CD4-positive, alpha-beta T cell treated with Interleukin-1 beta for 1 hour (primary cell): ENCODE measurements around the gene LAMP1.
"Not testable (repeated sequence)": the region's sequence is repeated elsewhere in the genome, so short reads cannot be mapped to it uniquely, and the experiment has no call there.

Source experiments
- DNase-seq, 2 donors: peaks; one replicate each; pipeline ENCODE4 v3.0.0-alpha.2; 2020 to 2022

Gene LAMP1, protein sequence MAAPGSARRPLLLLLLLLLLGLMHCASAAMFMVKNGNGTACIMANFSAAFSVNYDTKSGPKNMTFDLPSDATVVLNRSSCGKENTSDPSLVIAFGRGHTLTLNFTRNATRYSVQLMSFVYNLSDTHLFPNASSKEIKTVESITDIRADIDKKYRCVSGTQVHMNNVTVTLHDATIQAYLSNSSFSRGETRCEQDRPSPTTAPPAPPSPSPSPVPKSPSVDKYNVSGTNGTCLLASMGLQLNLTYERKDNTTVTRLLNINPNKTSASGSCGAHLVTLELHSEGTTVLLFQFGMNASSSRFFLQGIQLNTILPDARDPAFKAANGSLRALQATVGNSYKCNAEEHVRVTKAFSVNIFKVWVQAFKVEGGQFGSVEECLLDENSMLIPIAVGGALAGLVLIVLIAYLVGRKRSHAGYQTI

DNA sequence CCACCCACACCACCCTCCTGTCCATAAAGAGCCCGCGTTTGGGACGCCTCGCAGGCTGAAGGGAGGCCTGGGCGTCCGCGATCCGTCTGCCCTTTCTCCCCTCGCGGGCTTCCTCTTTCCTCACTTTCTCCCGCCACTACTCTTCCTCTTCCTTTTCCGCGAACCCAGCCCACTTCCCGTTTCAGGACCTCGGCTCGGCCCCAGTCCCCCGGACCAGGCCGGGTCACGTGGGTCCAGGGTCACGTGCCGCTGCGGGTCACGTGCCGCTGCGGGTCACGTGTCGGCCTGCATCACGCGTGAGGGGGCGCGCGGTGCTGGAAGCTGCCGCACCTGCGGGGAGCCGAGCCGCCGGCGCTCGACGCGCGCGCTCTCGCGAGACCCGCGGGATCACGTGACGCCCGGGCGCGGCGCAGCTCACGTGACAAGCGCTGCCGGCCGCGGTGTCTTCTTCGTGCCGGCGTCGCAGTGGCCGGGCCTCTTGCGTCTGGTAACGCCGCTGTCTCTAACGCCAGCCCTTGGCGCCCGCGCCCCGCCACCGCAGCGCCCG is at the start of gene LAMP1:
Gene LAMP1 (plus strand): TSS at position 417 of the 547 bp plus-strand sequence. CDS start 196 bp downstream, outside the sequence.
- peak; percentile 98 for DNase-seq

GRCh38 chr13:113252516-113253095 is 44.4 kb upstream of the LAMP1 start:
- no peak for DNase-seq

DNA sequence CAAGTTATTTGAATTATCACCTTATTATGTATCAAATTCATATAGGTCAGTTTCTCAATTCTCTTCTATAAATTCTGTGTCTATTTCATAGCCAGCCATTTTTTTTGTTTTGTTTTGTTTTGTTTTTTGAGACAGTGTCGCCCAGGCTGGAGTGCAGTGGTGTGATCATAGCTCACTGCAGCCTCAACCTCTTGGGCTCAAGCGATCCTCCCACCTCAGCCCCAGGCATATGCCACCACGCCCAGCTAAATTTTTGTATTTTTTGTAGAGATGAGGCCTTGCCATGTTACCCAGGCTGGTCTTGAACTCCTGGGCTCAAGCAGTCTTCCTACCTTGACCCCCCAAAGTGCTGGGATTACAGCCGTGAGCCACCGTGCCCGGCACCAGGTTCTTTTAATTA is 39.1 kb upstream of the LAMP1 start:
- not testable (repeated sequence) for DNase-seq

DNA sequence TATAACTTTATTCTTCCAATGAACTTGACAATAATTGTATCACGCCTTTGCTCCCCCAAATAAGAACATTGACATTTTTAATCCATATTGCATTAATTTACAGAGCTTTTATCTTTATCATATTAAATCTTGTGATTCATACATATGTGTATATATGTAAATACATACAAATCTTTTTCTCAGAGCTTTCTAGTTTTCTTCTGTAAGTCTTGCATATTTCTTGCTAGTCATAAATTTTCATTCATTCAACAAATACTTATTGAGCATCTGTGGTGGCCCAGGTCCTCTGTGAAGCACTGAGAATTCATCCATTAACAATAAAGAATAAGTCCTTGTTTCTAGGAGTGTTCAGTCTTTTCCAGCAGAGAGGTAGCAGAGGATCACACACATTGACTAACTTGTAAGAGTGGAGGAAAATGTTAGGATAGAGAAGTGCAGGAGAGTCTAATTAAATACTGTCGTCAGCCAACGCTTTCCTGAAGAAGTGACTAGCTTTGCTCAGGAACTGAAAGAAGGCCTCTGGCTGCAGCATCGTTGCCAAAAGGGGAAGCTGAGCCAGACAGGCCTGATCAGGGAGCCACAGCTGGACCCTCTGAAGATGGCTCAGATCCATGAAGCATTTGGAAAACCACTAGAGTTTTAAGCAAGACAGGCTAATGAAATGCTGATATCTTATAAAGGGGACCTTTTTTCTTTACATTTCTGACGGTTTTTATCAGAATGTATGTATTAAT is 38.6 kb upstream of the LAMP1 start:
- DNase-seq, result no peak

DNA sequence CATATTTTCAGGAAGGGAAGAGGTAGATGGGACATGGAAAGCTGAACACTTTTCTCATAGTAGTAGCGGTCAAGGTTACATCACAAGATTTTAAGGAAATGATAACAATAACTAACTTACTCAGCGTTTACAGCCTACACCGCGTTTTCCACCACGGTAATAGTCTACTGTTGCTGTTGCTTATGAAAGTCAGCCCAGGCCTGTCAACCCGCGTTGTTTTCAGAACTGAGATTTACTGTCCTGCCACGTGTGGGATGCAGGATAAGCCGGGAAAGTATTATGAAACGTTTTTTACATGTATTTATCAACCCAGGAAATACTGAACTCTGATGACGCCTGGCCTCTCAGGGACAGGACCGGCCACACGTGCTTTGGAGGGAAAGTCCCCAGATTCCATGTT is 36.0 kb upstream of the LAMP1 start:
- no peak for DNase-seq

GRCh38 chr13:113263016-113263415 is 34.0 kb upstream of the LAMP1 start:
- not testable (repeated sequence) for DNase-seq

GRCh38 chr13:113267642-113268405 is 29.2 kb upstream of the LAMP1 start:
- DNase-seq, result no peak

DNA sequence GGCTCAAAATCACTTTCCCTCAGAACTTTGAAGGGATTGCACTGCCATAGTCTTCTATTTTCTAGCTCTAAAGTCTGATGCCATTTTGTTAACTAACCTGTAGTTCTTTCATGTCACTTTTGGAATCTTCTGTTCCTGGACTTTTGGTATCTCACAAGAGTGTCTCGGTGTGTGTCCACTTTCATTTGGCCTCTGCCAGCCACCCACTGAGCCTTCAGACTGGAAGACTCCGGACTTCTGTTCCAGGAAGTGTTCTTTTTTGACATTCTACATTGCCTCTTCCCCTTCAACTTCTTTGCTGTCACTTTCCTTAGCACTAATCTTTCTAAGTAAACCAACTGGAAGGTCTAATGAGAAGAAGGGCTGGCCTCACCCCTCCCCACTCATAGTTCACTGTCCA is 25.0 kb upstream of the LAMP1 start:
- DNase-seq, result no peak

DNA sequence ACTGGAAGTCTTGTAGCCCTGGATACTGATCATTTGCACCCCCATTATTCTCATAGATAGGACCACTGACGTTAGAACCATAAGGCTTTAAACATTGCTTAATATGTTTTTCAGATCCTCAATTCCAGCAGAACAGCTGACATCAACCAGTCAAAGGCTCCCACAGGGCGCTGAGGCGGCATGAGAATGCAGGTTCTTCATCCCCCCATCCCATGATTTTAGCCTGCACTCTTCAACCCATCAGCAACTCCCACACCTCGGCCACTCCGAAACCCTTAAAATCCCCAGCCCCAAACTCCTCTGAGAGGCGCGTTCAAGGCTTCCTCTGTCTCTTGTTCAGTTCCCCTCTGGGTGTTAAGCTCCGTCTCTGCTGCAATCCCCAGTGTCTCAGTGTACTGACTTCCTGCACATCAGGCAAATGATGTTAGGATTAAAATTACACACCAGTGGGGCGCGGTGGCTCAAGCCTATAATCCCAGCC is 24.3 kb upstream of the LAMP1 start:
- no peak for DNase-seq

DNA sequence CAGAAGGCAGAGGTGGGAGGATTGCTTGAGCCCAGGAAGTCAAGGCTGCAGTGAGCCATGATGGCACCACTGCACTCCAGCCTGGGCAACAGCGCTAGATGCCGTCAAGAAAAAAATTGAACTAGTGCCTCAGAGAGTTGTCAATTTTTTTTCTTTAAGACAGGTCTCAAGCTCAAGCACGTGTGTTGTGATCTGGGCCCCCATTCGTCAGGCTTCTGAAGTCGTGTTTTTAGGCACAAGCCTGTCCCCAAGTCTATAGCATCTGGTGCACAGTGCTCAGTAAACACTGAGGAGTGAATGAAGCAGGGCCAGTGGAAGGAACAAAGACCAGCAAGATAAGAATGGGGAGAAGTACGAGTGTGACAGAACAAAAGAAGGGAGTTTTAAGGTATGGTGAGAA is 23.7 kb upstream of the LAMP1 start:
- DNase-seq, result no peak

GRCh38 chr13:113273851-113274590 is 23.0 kb upstream of the LAMP1 start:
- DNase-seq, result no peak

DNA sequence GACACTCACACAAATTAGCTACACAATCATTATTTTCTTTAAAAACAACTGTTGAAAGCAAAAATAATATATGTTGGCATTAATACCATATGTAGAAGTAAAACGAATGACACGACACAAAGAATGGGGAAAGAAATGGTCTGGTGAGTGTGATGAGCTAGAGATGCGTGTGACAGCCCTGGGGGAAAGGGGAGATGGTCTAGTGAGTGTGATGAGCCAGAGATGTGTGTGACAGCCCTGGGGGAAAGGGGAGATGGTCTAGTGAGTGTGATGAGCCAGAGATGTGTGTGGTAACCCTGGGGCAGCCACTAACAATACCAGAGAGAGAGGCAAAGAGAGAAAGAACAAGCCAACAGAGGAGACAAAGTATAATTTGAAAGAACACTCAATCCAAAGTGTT is 22.3 kb upstream of the LAMP1 start:
- DNase-seq, result no peak

DNA sequence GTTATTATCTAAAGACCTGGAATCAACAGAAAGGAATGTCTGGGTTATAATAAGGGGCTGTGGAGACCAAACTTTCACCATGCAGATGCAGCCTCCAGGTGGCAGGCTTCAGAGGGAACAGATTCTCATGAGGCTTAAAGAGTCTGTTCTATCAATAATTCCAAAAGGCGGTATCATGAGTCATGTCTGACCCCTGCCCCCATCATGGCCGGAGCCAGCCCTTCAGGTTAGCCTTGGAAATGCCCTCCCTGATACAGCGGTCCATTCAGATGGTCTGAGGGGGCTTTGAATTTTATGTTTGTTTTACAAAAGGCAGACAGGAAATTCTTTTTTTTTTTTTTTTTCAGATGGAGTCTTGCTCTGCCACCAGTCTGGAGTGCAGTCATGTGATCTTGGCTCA is 21.7 kb upstream of the LAMP1 start:
- DNase-seq, result peak; percentile 25 to 34

DNA sequence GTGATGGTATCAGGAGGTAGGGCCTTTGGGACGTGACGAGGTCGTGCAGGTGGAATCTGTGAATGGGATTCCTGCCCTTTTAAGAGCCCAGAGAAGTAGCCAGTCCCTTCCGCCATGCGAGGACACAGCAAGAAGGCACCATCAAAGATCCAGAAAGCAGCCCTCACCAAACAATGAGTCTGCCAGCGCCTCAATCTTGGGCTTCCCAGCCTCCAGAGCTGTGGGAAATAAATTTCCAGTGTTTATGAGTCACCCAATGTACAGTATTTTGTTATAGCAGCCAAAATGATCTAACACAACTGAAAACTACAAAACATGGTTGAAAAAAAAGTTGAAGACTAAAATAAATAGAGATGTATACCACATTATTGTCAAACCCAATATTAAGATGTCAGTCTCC is 16.9 kb upstream of the LAMP1 start:
- no peak for DNase-seq

GRCh38 chr13:113283904-113284303 is 13.1 kb upstream of the LAMP1 start:
- DNase-seq, result no peak

GRCh38 chr13:113288880-113289279 is 8.2 kb upstream of the LAMP1 start:
- no peak for DNase-seq

GRCh38 chr13:113291129-113291528 is 5.9 kb upstream of the LAMP1 start:
- no peak for DNase-seq

GRCh38 chr13:113292021-113292862 is 4.8 kb upstream of the LAMP1 start:
- peak in 1 of 2 donors; percentile 13 for DNase-seq

GRCh38 chr13:113293686-113294085 is 3.4 kb upstream of the LAMP1 start:
- no peak for DNase-seq

DNA sequence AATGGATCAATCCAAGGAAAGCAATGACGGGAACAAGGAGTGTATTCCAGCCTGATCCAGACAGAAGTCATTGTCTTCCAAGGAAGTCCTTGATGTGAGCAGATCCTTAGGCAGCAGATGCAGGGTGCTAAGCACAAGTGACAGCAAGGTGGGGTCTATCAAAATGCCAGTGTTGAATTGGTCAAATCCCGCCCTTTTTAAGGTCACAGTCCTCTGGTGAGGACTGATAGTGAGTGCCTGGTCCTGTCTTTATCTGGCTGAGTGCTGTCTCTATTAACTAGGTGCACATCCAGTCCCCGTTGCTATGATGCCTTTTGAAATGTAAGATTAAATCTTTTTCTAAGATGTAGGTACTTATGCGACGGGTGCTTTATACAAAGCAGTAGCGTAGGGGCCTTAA is 1.3 kb upstream of the LAMP1 start:
- no peak for DNase-seq
